NOMO-1 treated with DMSO at 0.1 percent for 48 hours (cell line): ENCODE data around the gene CFH.
"Not testable (repeated sequence)": the region's sequence is repeated elsewhere in the genome, so short reads cannot be mapped to it uniquely, and the experiment has no call there.

Experiments used
- DNase-seq: peaks from one replicate; lab custom pipeline; 2025; ENCODE audit not compliant: unreplicated experiment; lab: John Stamatoyannopoulos, UW

Gene CFH

GRCh38 chr1:196743244-196743643 is 91.4 kb downstream of the CFH start:
- DNase-seq: peak; percentile 9

- not testable (repeated sequence) for DNase-seq
Measured at GRCh38 chr1:196765019-196765740, 113.3 kb downstream of the CFH start.

DNA sequence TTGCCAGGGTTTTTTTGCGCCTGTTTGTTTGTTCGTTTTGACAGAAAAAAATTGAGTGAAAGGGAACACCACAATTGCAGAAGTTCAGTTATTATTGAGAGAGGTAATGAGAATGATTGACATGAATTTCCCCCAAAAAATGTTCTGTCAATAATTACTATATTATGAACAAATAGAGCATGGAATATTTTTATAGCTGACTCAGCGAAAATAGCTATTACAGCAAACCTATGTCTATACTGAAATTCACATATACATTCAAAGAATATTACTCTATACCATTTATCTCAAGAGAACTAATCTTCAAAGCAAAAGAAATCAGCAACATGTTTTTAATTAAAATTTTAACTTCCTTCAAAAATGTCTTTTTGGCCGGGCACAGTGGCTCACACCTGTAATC is 118.0 kb downstream of the CFH start:
- DNase-seq: not testable (repeated sequence)

DNA sequence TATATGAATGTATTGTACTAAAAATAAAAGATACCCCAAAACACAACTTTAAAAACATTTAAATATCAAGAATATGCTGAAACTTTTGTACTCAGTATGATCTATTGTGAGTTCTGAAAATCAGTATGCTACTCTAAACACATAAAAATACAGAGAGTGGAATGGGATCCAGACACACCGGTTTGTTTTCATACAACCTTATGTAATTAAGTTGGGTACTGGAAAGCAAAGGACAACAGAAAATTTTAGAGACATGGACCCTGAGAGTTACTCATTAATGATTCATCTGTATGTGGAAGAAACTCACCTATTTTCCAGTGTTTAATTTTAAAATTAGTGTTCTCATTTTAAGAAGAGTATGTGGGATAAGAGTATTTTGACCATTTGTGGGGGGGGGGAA is 121.9 kb downstream of the CFH start:
- no peak for DNase-seq

- no peak for DNase-seq
Measured at GRCh38 chr1:196774175-196774574, 122.3 kb downstream of the CFH start.

DNA sequence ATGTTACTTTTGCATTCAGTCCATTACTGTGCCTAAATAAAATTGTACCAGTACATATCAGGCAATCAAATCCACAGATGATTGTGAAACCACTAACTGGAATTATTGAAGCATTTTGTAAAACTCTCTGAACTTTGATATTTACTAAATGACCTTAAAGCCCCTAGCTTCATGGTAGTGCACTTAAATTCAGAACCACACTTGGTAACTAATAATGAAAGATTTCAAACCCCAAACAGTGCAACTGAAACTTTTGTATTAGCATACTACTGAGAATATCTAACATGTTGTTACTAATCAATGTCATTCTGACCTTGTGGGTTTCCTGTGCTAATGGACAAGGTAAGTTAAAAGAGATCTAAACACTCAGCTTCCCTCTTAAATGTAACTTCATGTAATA is 122.8 kb downstream of the CFH start, which contains the start of gene CFHR3:
TSS of gene CFHR3 (plus strand) at position 238 of the 400 bp plus-strand sequence. CDS start at position 285, 47 bp downstream.
- no peak for DNase-seq

- no peak for DNase-seq
Measured at GRCh38 chr1:196777603-196778002, 125.8 kb downstream of the CFH start.

GRCh38 chr1:196779093-196779492 is 127.2 kb downstream of the CFH start:
- DNase-seq: no peak

DNA sequence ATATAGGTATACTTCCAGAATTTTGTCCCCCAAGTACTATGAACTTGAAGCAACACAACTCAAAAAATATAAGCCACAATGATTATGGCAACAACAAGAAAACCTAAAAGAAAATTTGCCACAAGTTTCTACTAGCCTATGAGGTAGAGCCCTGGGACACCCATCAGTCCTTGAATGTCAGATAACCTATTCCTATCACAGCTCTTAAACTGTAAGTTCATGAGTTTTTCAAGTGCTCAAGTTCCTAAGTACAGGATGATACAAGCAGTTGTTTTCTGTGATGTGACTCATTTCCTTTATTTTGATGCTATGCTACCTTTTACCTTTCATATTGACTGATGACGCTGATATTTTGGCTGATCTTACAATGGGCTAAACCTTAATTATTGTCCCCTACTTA is 139.4 kb downstream of the CFH start:
- DNase-seq: not testable (repeated sequence)

GRCh38 chr1:196794103-196794502 is 142.3 kb downstream of the CFH start:
- DNase-seq: not testable (repeated sequence)
